H1 (cell line): ENCODE data around the gene TFR2. TPM values are rescaled to one million over a fixed set of nuclear protein-coding genes. Genes with fewer than 3 reads are reported as not detected.
A peak's percentile ranks its signal among the peaks of the same experiment; 100 is the strongest.

Experiments
- CTCF ChIA-PET: fragments of 300-600 bp; sonication (Branson Sonifier 250); formaldehyde crosslinking; loops from one replicate; lab custom pipeline; 2021; ENCODE audit not compliant: partially characterized antibody; lab: Charles Lee
- POLR2A ChIA-PET: fragments of 300-600 bp; sonication (Branson Sonifier 250); formaldehyde crosslinking; loops from one replicate; lab custom pipeline; 2021; ENCODE audit warnings: inconsistent platforms; ENCODE audit not compliant: partially characterized antibody; lab: Charles Lee
- DNase-seq, 2 experiments: peaks; one replicate each; pipeline versions ENCODE4 v3.0.0 to v3.0.0-alpha.2; 2010 to 2022; ENCODE audit warnings: low spot score in 2 of 2, low read depth in 1 of 2, mixed read lengths in 1 of 2
- FAIRE-seq: peaks from 2 replicates; lab custom pipeline; 2011; peaks lifted over from hg19 to GRCh38; lab: Jason Lieb, UNC
- H2AFZ ChIP-seq: 2 replicates; pipeline ENCODE4 v1.8.1; 2012; ENCODE audit warnings: low read length, inconsistent platforms
- H2AK5ac ChIP-seq: 2 replicates; pipeline ENCODE4 v1.6.1; 2013; ENCODE audit warnings: low read depth, low read length
- H2BK120ac ChIP-seq: replicated peaks from 2 replicates; pipeline ENCODE3; 2013; ENCODE audit warnings: low read depth, low read length, inconsistent platforms
- H2BK12ac ChIP-seq: 2 replicates; pipeline ENCODE4 v1.6.1; 2013; ENCODE audit warnings: low read depth, low read length
- H2BK15ac ChIP-seq: 2 replicates; pipeline ENCODE4 v1.6.1; 2013; ENCODE audit warnings: low read length
- H2BK20ac ChIP-seq: 2 replicates; pipeline ENCODE4 v1.6.1; 2013; ENCODE audit warnings: low read length
- H2BK5ac ChIP-seq: 2 replicates; pipeline ENCODE4 v1.6.1; 2013; ENCODE audit warnings: low read depth, low read length
- H3K14ac ChIP-seq: 2 replicates; pipeline ENCODE4 v1.6.1; 2013; ENCODE audit warnings: inconsistent platforms; ENCODE audit not compliant: insufficient read length
- H3K18ac ChIP-seq: 2 replicates; pipeline ENCODE4 v1.6.1; 2013; ENCODE audit warnings: low read length; ENCODE audit errors: extremely low read depth
- H3K23ac ChIP-seq: 2 replicates; pipeline ENCODE4 v1.6.1; 2013; ENCODE audit warnings: inconsistent platforms; ENCODE audit not compliant: insufficient read length
- H3K23me2 ChIP-seq: 2 replicates; pipeline ENCODE4 v1.6.1; 2013; ENCODE audit warnings: low read depth, low read length
- H3K27ac ChIP-seq: 2 replicates; pipeline ENCODE4 v1.6.1; 2011; ENCODE audit warnings: low read depth, low read length, inconsistent platforms
- H3K27me3 ChIP-seq, 4 experiments: replicated peaks in 1 of 4; 1 replicate in 1 of 4; 2 replicates in 3 of 4; pipeline versions ENCODE4 v1.6.1 to v1.8.1; 2011 to 2013; ENCODE audit warnings: low read length in 3 of 4, mild to moderate bottlenecking in 3 of 4, inconsistent platforms in 2 of 4, mixed read lengths in 2 of 4, moderate library complexity in 1 of 4; ENCODE audit not compliant: control insufficient read depth in 3 of 4, insufficient read depth in 3 of 4; ENCODE audit errors: extremely low read depth in 1 of 4
- H3K36me3 ChIP-seq, 4 experiments: 2 replicates each; pipeline versions ENCODE4 v1.6.1 to v1.8.1; 2011 to 2013; ENCODE audit warnings: mild to moderate bottlenecking in 4 of 4, low read length in 3 of 4, moderate library complexity in 2 of 4, control low read depth in 1 of 4, inconsistent platforms in 1 of 4; ENCODE audit not compliant: insufficient read depth in 4 of 4, control insufficient read depth in 2 of 4
- H3K4ac ChIP-seq: replicated peaks from 2 replicates; pipeline ENCODE3; 2013; ENCODE audit warnings: low read length, low read depth, mixed read lengths, inconsistent platforms; ENCODE audit not compliant: insufficient read length
- H3K4me1 ChIP-seq, 4 experiments: replicated peaks in 1 of 4; 1 replicate in 1 of 4; 2 replicates in 3 of 4; pipeline versions ENCODE4 v1.6.1 to v1.8.1; 2011 to 2013; ENCODE audit warnings: low read length in 3 of 4, inconsistent platforms in 2 of 4, mixed read lengths in 1 of 4; ENCODE audit not compliant: insufficient read depth in 4 of 4, control insufficient read depth in 3 of 4
- H3K4me2 ChIP-seq, 2 experiments: 2 replicates each; pipeline versions ENCODE4 v1.6.1 to v1.8.1; 2011 to 2013; ENCODE audit warnings: low read depth in 2 of 2, low read length in 2 of 2, control low read depth in 1 of 2, inconsistent platforms in 1 of 2, mild to moderate bottlenecking in 1 of 2; ENCODE audit not compliant: insufficient read depth in 1 of 2
- H3K4me3 ChIP-seq, 4 experiments: fragments of 200-600, 300-600 bp in 1 of 4; sonication (generic), shearing (Covaris generic), sonication (Bioruptor Twin) in 1 of 4; 2 replicates each; pipeline versions ENCODE4 v1.5.1 to v1.8.1; 2011 to 2016; ENCODE audit warnings: low read length in 4 of 4, low read depth in 3 of 4, control low read depth in 2 of 4, inconsistent platforms in 2 of 4, mild to moderate bottlenecking in 2 of 4, mixed read lengths in 1 of 4, moderate library complexity in 1 of 4; ENCODE audit not compliant: insufficient read depth in 2 of 4; ENCODE audit errors: extremely low read depth in 1 of 4
- H3K56ac ChIP-seq: replicated peaks from 2 replicates; pipeline ENCODE3; 2013; ENCODE audit warnings: low read depth, mild to moderate bottlenecking, mixed read lengths, low read length, inconsistent platforms; ENCODE audit not compliant: insufficient read length
- H3K79me1 ChIP-seq: 2 replicates; pipeline ENCODE4 v1.6.1; 2013; ENCODE audit warnings: low read depth, low read length, control low read depth
- H3K79me2 ChIP-seq, 2 experiments: 2 replicates each; pipeline versions ENCODE4 v1.6.1 to v1.8.1; 2012 to 2013; ENCODE audit warnings: low read length in 2 of 2, mild to moderate bottlenecking in 2 of 2, inconsistent platforms in 1 of 2; ENCODE audit not compliant: insufficient read depth in 2 of 2, control insufficient read depth in 1 of 2
- H3K9ac ChIP-seq, 4 experiments: replicated peaks in 1 of 4; 1 replicate in 1 of 4; 2 replicates in 3 of 4; pipeline versions ENCODE4 v1.6.1 to v1.8.1; 2011 to 2013; ENCODE audit warnings: low read depth in 3 of 4, low read length in 3 of 4, control low read depth in 2 of 4, mild to moderate bottlenecking in 2 of 4, moderate library complexity in 2 of 4, inconsistent platforms in 1 of 4; ENCODE audit errors: extremely low read depth in 1 of 4
- H3K9me3 ChIP-seq, 2 experiments: 2 replicates each; pipeline versions ENCODE4 v1.6.1 to v1.8.1; 2012 to 2013; ENCODE audit warnings: mild to moderate bottlenecking in 2 of 2, moderate library complexity in 2 of 2, control low read depth in 1 of 2, inconsistent platforms in 1 of 2, low read depth in 1 of 2, low read length in 1 of 2, mixed read lengths in 1 of 2; ENCODE audit not compliant: insufficient read depth in 2 of 2
- H4K20me1 ChIP-seq, 2 experiments: replicated peaks in 1 of 2; 2 replicates each; pipeline versions ENCODE3 to v1.8.1; 2011 to 2013; ENCODE audit warnings: inconsistent platforms in 2 of 2, low read length in 2 of 2, mild to moderate bottlenecking in 1 of 2; ENCODE audit not compliant: insufficient read depth in 2 of 2, control insufficient read depth in 1 of 2
- H4K5ac ChIP-seq: 2 replicates; pipeline ENCODE4 v1.6.1; 2013; ENCODE audit warnings: low read length, low read depth, mixed read lengths, inconsistent platforms; ENCODE audit not compliant: insufficient read length
- H4K8ac ChIP-seq: 2 replicates; pipeline ENCODE4 v1.8.0; 2013; ENCODE audit warnings: mild to moderate bottlenecking, moderate library complexity, low read length, inconsistent platforms; ENCODE audit not compliant: insufficient read depth; ENCODE audit errors: extremely low read depth
- H4K91ac ChIP-seq: replicated peaks from 2 replicates; pipeline ENCODE3; 2013; ENCODE audit warnings: low read length, mixed read lengths, inconsistent platforms; ENCODE audit not compliant: insufficient read length
- CHD1 ChIP-seq: IDR thresholded peaks from 2 replicates; pipeline ENCODE4 v1.6.1; 2012; ENCODE audit warnings: low read depth, low read length, improper control_type of control experiment
- GABPA ChIP-seq: IDR thresholded peaks from 2 replicates; pipeline ENCODE4 v1.6.1; 2011; ENCODE audit warnings: mild to moderate bottlenecking, low read length, moderate library complexity, borderline replicate concordance; ENCODE audit not compliant: insufficient read depth
- KDM4A ChIP-seq: IDR thresholded peaks from one replicate; pipeline ENCODE4 v1.7.1; 2012; ENCODE audit warnings: low read depth, mild to moderate bottlenecking, moderate library complexity, low read length, inconsistent platforms; ENCODE audit not compliant: severe bottlenecking
- SP4 ChIP-seq: IDR thresholded peaks from 2 replicates; pipeline ENCODE4 v1.6.1; 2012; ENCODE audit warnings: low read length, inconsistent platforms
- WGBS, 2 experiments: shearing (Covaris generic) in 1 of 2; methylation state at CpG; one replicate each; pipeline versions ENCODE4 v1.1.6 to v1.1.7; 2013 to 2015; ENCODE audit warnings: low lambda C conversion rate in 2 of 2, mixed read lengths in 2 of 2, inconsistent platforms in 1 of 2, low coverage in 1 of 2, missing lambda C conversion rate in 1 of 2; ENCODE audit not compliant: insufficient replicate concordance in 2 of 2, insufficient coverage in 1 of 2, insufficient read length in 1 of 2; ENCODE audit errors: extremely low coverage in 1 of 2, missing lambda C conversion rate in 1 of 2; 5-methylcytosine and 5-hydroxymethylcytosine counted together
- polyA plus RNA-seq, 7 experiments: library from polyadenylated mRNA; depleted of rRNA in 3 of 7; stranded (reverse) in 5 of 7; unstranded in 2 of 7; fragments of >200 nt in 5 of 7; fragments of 200-250 nt in 2 of 7; gene quantifications; 1 replicate in 5 of 7; 2 replicates in 1 of 7; 4 replicates in 1 of 7; pipeline versions ENCODE4 v1.2.1 to v1.2.3, GENCODE V29; 2011 to 2013; ENCODE audit warnings: missing spikeins in 2 of 7, mixed read lengths in 2 of 7
- total RNA-seq: library from RNA; stranded (reverse); fragmentation: NEBNext Ultra II Directional; extraction: Animal tissue kit (Norgen Biotek cat#: 25700); gene quantifications from 2 replicates; pipeline ENCODE4 v1.2.1, GENCODE V29; 2021
- TF ChIP-seq, protein P1 (sequence below), 3 experiments: IDR thresholded peaks; 1 replicate in 2 of 3; 2 replicates in 1 of 3; pipeline versions ENCODE4 v1.5.1 to v1.6.1; 2011; ENCODE audit warnings: low read length in 3 of 3, mild to moderate bottlenecking in 3 of 3, inconsistent platforms in 2 of 3, low read depth in 1 of 3, moderate library complexity in 1 of 3; ENCODE audit not compliant: insufficient read depth in 1 of 3; ENCODE audit errors: control extremely low read depth in 1 of 3

TFR2 gene
- total and polyA plus RNA-seq, 2 of the 8 experiments (the other 6 are each of a cell fraction or from before 2014, with no cell fraction given) = 4.6 to 5.7 TPM

DNA sequence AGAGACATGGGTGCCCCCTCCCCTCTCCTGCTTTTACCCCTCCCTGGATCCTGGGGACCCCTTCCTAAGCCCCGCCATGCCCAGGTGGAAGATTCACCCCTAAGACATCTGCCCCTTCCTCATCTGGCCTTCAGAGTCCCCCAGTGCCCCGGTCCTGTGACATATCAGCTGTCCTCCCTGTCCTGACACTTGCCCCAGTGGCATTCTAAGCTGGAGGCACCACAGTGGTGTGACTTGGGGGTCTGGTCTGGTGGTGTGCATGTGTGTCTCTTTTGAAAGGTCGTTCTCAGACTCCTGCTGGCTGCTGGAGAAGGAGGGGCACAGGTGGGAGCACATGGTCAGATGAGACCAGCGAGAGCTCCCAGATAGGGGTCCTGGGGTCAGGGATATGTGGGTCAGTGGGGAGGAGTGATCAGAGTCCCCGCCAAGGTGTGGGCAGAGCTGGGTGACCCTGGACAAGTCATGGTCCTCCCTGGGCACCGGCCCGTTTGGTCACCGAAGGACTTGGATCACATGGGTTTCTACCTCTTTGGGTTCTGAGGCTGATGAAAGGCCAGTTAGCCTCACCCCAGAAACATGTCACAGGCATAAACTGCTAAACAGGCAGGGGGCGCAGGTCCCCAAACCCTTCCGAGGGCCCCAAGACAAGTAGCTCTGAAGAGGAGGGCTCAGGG, 645 bp upstream of the TFR2 start:
- H2BK12ac ChIP-seq = no peak overlapping the region; the same call in 1 of the 2 replicates
- no peak for FAIRE-seq
- ChIA-PET POLR2A (interaction anchor here (0.6 to 2.0 kb wide), 6 partner anchors 13 to 185 kb away, joined by 3 to 5 read pairs (median 4); partner anchors contain the start of gene ACTL6B), CTCF (interaction anchor here (0.6 to 1.9 kb wide), 15 partner anchors 8 to 453 kb away, joined by 3 to 13 read pairs (median 3); no protein-coding TSS in a partner anchor)
- no peak overlapping the region for H2BK20ac ChIP-seq
- H3K4ac ChIP-seq = no peak overlapping the region
- no peak overlapping the region for H3K23ac ChIP-seq
- H3K27ac ChIP-seq = no peak overlapping the region
- H2AK5ac ChIP-seq = no peak overlapping the region; the same call in 1 of the 2 replicates
- no peak overlapping the region for H3K56ac ChIP-seq
- H4K20me1 ChIP-seq = no peaks in the 10 kb centered on the region
- no peak for TF ChIP-seq SP4
- no peak for TF ChIP-seq KDM4A
- TF ChIP-seq, protein P1, sequence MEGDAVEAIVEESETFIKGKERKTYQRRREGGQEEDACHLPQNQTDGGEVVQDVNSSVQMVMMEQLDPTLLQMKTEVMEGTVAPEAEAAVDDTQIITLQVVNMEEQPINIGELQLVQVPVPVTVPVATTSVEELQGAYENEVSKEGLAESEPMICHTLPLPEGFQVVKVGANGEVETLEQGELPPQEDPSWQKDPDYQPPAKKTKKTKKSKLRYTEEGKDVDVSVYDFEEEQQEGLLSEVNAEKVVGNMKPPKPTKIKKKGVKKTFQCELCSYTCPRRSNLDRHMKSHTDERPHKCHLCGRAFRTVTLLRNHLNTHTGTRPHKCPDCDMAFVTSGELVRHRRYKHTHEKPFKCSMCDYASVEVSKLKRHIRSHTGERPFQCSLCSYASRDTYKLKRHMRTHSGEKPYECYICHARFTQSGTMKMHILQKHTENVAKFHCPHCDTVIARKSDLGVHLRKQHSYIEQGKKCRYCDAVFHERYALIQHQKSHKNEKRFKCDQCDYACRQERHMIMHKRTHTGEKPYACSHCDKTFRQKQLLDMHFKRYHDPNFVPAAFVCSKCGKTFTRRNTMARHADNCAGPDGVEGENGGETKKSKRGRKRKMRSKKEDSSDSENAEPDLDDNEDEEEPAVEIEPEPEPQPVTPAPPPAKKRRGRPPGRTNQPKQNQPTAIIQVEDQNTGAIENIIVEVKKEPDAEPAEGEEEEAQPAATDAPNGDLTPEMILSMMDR (IDR thresholded peaks at IDR 0.05; ENCODE audit: control extremely low read depth in 1 of 3, insufficient read depth in 1 of 3, low read depth in 1 of 3, low read length in 3 of 3) = peak in 2 of 3 experiments; percentile 11 to 14; a peak in 2 of 4 replicates
- TF ChIP-seq GABPA = no peak
- TF ChIP-seq CHD1 = no peak
- H3K4me1 ChIP-seq = peaks cover 0 to 29% (median 16%) of the 10 kb centered on the region in 4 experiments; a peak in 6 of 7 replicates
- peaks cover 2% of the 10 kb centered on the region; the same call in 1 of the 2 replicates for H3K23me2 ChIP-seq
- H3K9me3 ChIP-seq = no peaks in the 10 kb centered on the region
- no peak overlapping the region for H2BK15ac ChIP-seq
- H3K18ac ChIP-seq = no peak overlapping the region
- H4K5ac ChIP-seq = no peak overlapping the region
- H2BK120ac ChIP-seq = no peak overlapping the region
- H2AFZ ChIP-seq = no peak overlapping the region
- H3K4me3 ChIP-seq = no peak overlapping the region
- no peaks in the 10 kb centered on the region for H3K27me3 ChIP-seq
- H2BK5ac ChIP-seq = no peak overlapping the region
- H4K8ac ChIP-seq = no peak overlapping the region
- H3K79me1 ChIP-seq = no peaks in the 10 kb centered on the region
- no peak for DNase-seq
- H3K14ac ChIP-seq = no peak overlapping the region
- no peaks in the 10 kb centered on the region for H3K79me2 ChIP-seq
- no peak overlapping the region for H3K9ac ChIP-seq
- H4K91ac ChIP-seq = no peak overlapping the region
- H3K4me2 ChIP-seq = peak overlapping the region; percentile 7 to 40; a peak in 1 of 4 replicates
- 90% methylated on average over 10 of the region's 10 CpGs; no CpG with 5 or more reads in 1 of the 2 experiments for WGBS, 2 experiments
- H3K36me3 ChIP-seq = no peaks in the 10 kb centered on the region
